Measurements from ENCODE around the gene SFT2D2.
"Not testable (repeated sequence)": the region's sequence is repeated elsewhere in the genome, so short reads cannot be mapped to it uniquely, and the experiment has no call there.

Gene SFT2D2

DNA sequence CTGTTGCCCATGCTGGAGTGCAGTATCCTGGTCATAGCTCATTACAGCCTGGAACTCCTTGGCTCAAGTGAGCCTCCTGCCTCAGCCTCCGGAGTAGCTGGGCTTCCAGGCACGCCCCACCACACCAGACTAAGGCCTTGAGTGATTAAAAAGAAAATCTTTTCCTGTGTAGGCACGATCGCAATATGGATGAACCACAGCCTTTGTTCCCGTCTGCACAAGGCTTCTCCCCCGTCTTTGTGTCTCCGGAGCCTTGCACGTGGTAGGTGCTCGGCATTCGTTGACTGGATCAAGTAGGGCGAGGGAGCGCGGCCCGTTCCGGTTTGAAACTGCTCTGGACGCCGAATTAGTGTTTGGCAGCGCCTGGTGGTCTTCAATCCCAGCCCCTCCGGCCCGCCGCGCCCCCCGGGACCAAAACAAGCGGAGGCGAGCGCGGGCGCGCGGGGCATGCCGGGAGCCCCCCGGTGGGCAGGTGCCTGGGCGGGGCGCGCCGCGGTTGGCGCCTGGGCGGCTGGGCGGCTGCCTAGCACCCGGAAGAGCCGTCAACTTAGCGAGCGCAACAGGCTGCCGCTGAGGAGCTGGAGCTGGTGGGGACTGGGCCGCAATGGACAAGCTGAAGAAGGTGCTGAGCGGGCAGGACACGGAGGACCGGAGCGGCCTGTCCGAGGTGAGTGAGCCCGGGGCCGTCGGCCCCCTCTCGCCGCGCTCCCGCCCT lies at the start of gene SFT2D2:
Gene SFT2D2, plus strand, starts transcription at position 529 of the 715 bp plus-strand sequence. Its CDS starts 76 bp downstream, at position 605.
- TF ChIP-seq CTCF (conservative IDR thresholded peaks at IDR 0.05; ENCODE audit: low read depth, low read length): no peak
- peak; percentile 74 for DNase-seq (ENCODE audit: low read depth)
- peak within 1 kb of the TSS; percentile 91 for H3K4me3 ChIP-seq (ENCODE audit: low read depth, low read length)

DNA sequence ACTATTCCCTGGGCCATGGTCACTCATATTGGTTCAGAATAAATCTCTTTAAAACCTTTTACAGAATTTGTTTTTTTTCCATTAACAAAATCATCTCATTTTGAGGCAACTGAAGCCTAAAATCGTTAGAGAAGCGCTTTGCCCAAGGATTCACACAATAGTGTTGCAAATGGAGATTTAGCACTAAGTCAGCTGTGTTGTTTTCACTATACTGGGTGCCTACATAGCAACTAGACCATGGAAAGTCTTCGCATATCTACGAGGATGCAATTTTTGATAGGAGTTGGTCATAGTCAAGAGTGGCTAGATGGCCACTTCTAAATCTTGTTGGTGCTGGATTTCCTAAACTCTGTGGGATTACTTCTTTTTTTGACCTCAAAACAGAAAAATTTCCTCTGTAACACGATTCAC lies 47.6 kb upstream of the SFT2D2 start:
- no peak for TF ChIP-seq CTCF (conservative IDR thresholded peaks at IDR 0.05; ENCODE audit: low read depth, low read length)
- peak overlapping the region; percentile 94 for H3K4me3 ChIP-seq (ENCODE audit: low read depth, low read length)
- DNase-seq (ENCODE audit: low read depth): no peak

DNA sequence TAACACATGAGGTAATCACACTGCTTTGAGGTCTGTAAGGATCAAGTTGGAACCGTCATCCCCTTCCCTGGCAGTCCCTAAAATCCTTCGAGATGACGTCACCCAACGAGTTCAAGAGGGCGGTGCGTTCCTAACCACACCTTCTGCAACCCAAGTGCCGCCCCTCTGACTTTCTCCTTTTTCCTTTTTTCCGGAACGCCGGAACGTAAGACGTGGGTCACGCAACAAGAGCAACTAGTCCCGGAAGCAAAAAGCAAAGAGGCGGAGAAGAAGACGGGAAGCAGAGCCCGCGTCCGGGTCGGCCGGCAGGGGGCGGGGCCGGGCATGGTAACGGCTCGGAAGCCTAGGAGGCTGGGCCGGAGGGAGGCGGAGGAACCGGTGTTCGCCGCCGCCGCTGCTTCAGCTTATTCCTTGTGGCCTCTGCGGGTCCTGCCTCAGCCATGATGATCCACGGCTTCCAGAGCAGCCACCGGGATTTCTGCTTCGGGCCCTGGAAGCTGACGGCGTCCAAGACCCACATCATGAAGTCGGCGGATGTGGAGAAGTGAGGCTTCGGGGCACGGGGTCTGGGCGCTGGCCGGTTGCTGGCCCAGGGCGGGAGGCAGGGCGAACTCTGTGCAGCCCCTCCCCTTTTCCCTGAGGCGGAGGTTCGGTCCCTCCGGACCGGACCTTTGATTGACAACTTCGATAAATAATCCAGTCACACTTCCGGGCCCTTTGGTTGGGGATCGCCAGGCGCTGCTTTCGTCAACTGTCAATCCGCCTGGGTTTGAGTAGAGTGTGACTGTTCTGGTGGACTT lies 47.0 kb upstream of the SFT2D2 start, which contains the start of gene TIPRL:
Gene TIPRL, plus strand, starts transcription at position 325 of the 800 bp plus-strand sequence. Its CDS starts 116 bp downstream, at position 441.
- H3K4me3 ChIP-seq (ENCODE audit: low read depth, low read length): peak within 1 kb of the TSS; percentile 94
- peak; percentile 99 for DNase-seq (ENCODE audit: low read depth)
- TF ChIP-seq CTCF (conservative IDR thresholded peaks at IDR 0.05; ENCODE audit: low read depth, low read length): peak; percentile 69

DNA sequence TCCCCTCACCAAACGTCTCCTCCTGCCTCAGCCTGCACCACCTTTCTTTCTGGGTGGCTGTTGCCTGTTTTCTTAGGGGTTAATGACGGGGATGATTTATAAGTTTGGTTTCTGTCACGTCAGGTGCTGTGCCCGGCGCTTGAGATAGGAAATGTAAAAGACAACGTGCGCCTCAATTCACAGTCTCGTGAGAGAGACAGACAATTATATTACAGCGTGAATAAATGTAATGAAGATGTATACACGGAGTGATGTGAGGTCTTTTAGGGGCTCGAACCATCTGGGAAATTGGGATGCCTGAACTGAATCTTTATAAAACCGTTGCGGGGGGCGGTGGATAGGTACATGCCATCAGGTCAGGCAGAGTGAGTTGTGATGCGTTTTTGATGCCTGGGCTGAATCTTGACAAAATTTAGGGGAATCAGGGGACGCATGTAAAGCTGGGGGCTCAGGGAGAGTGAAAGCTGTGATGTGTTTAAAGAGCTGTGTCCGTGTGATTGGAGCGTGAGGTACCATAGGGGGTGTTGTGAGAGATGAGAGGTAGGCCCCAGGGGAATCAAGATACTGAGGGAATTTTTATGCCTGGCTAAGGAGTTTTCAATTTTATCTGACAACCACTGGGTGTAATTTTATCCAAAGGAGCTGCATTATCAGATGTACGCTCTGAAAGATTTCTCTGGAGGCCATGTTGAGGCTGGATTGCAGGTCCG lies 46.2 kb upstream of the SFT2D2 start:
- TF ChIP-seq CTCF (conservative IDR thresholded peaks at IDR 0.05; ENCODE audit: low read depth, low read length): no peak
- H3K4me3 ChIP-seq (ENCODE audit: low read depth, low read length): peak overlapping the region; percentile 94
- peak; percentile 45 for DNase-seq (ENCODE audit: low read depth)

GRCh38 chr1:168180148-168180524 lies 45.7 kb upstream of the SFT2D2 start:
- DNase-seq (ENCODE audit: low read depth): no peak
- TF ChIP-seq CTCF (conservative IDR thresholded peaks at IDR 0.05; ENCODE audit: low read depth, low read length): no peak
- H3K4me3 ChIP-seq (ENCODE audit: low read depth, low read length): peak overlapping the region; percentile 94

- not testable (repeated sequence) for DNase-seq (ENCODE audit: low read depth); H3K4me3 ChIP-seq (ENCODE audit: low read depth, low read length)
These were observed 44.6 kb upstream of the SFT2D2 start for GRCh38 chr1:168181063-168181720.

All from choroid plexus epithelial cell (primary cell).